ENCODE results near the gene CPEB4.

DNA sequence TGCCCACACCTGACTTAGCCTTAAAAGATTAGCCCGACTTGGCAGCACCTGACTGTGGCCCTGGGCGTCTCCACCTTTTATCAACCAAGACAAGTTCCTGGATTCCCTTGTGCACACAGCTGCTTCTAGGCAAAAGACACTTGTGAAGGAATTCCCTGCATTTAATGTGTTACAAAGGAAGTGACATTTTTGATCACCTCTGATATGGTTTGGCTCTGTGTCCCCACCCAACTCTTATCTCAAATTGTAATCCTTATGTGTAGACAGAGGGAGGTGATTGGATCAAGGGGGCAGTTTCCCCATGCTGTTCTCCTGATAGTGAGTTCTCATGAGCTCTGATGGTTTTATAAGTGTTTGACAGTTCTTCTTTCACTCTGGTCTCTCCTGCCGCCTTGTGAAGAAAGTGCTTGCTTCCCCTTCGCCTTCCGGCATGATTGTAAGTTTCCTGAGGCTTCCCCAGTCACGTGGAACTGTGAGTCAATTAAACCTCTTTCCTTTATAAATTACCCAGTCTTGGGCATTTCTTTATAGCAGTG, 2.6 kb upstream of the CPEB4 start:
- TF ChIP-seq EZH2 (IDR thresholded peaks at IDR 0.05), result no peak
- no peak for TF ChIP-seq POLR2AphosphoS5 (IDR thresholded peaks at IDR 0.05; ENCODE audit: borderline replicate concordance, low read depth, low read length)
- TF ChIP-seq FOXP2 (optimal IDR thresholded peaks at IDR 0.05; ENCODE audit: control extremely low read depth, extremely low read length, insufficient read depth), result no peak
